Astrocyte of the cerebellum (primary cell): ENCODE data around the gene CUL4A.

Experiments
- DNase-seq: peaks from one replicate; pipeline ENCODE4 v3.0.0-alpha.2; 2011; ENCODE audit warnings: low read depth
- H3K4me3 ChIP-seq: 2 replicates; pipeline ENCODE4 v1.5.1; 2011; ENCODE audit warnings: mild to moderate bottlenecking, low read depth, low read length, moderate library complexity
- in situ Hi-C: cut with HindIII; loops from 2 replicates; pipeline ENCODE4 v1.10.0; 2017; ENCODE audit warnings: low sequenced_read_pairs
- TF ChIP-seq, protein P1 (sequence below): IDR thresholded peaks from 2 replicates; pipeline ENCODE4 v1.5.1; 2012; ENCODE audit warnings: low read length, low read depth, moderate library complexity, mild to moderate bottlenecking; ENCODE audit errors: missing control alignments

CUL4A gene

DNA sequence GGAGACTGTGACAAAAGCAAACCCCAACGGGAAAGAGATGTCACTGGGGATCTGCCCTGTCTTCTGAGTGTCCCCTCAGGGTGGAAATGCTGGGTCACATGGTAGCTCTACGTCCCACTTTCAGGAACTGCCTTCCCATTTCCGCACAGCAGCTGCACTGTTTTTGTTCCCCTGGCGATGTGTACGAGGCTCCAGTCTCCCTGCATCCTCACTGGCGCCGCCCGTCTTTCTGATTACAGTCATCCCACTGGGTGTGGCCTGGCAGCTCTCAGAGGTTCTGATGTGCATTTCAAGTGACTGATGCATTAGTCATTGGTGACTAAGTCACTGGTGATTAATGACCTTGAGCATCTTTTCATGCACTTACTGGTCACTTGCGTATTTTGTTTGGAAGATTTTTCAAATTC, 22.1 kb upstream of the CUL4A start:
- in situ Hi-C loops, result no loop called here
- peak; percentile 93 for DNase-seq
- TF ChIP-seq, protein P1, sequence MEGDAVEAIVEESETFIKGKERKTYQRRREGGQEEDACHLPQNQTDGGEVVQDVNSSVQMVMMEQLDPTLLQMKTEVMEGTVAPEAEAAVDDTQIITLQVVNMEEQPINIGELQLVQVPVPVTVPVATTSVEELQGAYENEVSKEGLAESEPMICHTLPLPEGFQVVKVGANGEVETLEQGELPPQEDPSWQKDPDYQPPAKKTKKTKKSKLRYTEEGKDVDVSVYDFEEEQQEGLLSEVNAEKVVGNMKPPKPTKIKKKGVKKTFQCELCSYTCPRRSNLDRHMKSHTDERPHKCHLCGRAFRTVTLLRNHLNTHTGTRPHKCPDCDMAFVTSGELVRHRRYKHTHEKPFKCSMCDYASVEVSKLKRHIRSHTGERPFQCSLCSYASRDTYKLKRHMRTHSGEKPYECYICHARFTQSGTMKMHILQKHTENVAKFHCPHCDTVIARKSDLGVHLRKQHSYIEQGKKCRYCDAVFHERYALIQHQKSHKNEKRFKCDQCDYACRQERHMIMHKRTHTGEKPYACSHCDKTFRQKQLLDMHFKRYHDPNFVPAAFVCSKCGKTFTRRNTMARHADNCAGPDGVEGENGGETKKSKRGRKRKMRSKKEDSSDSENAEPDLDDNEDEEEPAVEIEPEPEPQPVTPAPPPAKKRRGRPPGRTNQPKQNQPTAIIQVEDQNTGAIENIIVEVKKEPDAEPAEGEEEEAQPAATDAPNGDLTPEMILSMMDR, result no peak
- H3K4me3 ChIP-seq, result no peak overlapping the region

DNA sequence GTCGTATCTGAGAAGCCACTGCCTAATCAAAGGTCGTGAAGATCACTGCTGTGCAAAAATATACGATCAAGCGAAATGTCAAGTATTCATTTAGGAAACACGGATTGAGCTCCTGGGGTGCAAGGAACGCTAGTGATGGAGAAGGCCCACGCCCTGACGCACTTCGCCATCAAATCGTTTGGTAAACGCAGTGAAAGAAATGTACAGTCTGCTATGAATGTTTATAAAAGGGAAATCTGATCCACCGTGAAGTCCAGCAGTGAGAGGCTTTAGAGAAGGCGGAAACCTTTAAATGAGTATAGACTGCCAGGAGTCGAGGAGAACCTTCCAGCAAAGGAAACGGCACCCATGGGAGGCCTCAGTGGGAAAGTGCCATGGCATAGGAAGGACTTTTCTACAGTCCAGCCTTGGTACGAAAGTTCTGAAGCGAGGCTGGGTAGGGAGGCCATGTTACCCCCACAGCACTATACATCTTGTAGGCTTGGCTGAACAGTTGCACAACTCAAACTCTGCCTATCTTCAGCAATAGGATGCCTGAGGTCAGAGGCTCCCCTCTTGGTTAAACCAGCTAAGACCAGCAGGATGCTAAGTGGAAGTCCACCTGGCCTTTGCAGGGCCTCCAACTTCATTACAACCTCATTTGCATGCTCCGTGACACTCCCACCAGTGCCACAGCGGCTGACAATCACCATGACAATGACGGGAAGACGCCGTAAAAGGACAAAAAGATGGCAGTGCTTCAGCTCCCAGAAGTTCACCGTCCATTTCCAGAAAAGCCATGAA, 21.3 kb upstream of the CUL4A start:
- TF ChIP-seq, protein P1, result no peak
- DNase-seq, result no peak
- H3K4me3 ChIP-seq, result no peak overlapping the region
- in situ Hi-C loops, result no loop called here

DNA sequence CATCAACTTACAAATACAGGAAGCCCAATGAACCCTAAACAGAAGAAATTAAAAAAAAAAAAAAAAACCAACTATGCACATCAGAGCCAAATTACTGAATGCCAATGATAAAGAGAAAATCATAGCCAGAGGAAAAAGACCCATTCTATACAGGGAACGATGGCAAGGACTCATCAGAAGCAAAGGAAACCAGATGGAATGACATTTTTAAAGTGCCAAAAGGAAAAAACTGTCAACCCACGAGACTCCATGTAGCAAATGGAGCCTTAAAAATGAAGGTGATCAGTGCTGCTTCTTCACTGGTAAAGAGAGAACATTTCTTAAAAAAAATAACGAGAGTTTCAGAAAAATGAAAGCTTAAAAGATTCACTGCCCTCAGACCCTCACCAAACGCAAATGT, 19.2 kb upstream of the CUL4A start:
- TF ChIP-seq, protein P1, result no peak
- no peak overlapping the region for H3K4me3 ChIP-seq
- no peak for DNase-seq
- in situ Hi-C loops, result no loop called here

DNA sequence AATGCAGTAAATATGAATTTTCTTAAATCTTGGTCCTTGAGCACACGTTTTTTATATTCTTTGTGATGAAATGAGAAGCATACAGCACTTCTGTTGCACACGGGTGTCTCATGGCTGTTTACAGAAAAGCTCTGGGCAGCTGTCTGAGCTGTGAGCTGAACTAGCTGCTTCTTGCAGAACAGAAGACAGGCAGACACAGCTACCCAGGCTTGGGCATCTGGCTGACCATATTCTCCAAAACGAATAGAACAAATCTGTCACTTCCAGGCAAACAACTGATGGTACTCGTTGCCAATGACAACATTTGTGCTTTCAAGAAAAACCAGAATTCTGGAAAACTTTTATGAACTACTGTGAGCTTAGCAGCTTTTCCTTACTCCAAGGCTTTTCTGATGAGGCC, 17.1 kb upstream of the CUL4A start:
- in situ Hi-C loops, result no loop called here
- DNase-seq, result no peak
- TF ChIP-seq, protein P1, result no peak
- H3K4me3 ChIP-seq, result no peak overlapping the region

DNA sequence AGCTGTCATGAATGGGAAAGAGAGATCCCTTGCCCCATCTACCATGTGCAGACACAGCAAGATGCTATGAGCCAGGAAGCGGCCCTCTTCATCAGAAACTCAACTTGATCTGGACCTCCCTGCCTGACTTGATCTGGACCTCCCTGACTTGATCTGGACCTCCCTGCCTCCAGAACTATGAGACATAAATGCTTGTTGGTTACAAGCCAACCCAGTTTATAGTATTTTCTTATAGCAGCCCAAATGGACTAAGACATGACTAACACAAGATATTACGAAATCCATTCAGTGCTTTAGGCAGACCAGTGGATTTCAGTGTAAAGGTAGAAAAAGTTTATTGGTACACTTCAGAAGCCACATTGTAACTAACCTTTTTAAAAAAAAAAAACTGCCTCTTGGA, 16.5 kb upstream of the CUL4A start:
- TF ChIP-seq, protein P1, result no peak
- in situ Hi-C loops, result no loop called here
- H3K4me3 ChIP-seq, result no peak overlapping the region
- no peak for DNase-seq

DNA sequence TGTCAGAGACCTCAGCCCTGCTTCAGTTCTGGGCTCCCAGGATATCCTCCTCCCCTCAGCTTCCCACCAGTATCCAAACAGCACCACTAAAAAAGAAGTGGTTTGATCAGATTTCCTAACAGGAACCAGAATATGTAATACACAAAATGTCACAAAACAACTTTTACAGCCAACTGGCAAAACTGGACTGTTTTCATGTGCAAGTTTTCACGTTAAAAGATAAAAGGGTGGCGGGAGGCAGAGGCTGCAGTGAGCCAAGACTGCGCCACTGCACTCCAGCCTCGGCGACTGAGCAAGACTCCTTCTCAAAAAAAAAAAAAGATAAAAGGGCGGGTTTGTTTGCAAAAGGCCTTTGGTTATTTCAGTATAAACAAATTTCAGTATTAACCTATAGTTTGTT, 14.1 kb upstream of the CUL4A start:
- DNase-seq, result no peak
- in situ Hi-C loops, result no loop called here
- TF ChIP-seq, protein P1, result no peak
- no peak overlapping the region for H3K4me3 ChIP-seq
